ENCODE results near the gene UNC119B.
A peak's percentile ranks its signal among the peaks of the same experiment; 100 is the strongest.

UNC119B gene

GRCh38 chr12:120688527-120689071, 21.7 kb upstream of the UNC119B start:
- DNase-seq (ENCODE audit: low spot score), result no peak

DNA sequence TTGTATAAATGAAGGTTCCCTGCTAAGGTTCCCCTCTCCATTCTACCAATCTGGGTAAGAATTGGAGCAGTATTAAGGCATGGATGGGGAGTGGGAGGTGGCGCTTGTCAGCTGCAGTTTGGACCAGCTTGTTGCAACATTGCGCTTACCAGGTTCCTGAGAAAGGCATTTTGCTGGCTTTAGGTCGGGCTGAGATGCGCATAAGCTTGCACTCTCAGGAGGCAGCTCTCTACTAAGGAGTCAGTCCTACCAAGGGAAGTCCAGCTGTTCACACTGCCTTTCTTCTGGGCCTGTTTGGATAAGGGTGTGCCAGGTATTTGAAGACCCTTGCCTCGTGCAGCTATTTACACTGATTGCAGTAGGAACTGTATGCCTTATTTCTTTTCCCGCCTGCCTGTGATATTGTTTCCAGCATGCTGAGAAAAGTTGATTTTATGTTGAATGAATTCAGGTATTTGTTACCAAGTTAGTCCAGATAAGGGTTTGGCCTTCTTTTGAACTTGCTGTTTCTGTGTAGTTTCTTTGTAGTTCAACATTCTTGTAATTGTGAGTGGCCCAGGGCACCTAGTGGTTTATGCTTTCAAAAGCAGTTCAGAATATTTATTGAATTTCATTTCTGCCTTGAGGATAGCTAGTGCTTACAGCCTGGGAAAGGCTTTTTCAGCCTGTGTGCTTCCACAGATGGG, 20.7 kb upstream of the UNC119B start:
- DNase-seq (ENCODE audit: low spot score), result no peak

DNA sequence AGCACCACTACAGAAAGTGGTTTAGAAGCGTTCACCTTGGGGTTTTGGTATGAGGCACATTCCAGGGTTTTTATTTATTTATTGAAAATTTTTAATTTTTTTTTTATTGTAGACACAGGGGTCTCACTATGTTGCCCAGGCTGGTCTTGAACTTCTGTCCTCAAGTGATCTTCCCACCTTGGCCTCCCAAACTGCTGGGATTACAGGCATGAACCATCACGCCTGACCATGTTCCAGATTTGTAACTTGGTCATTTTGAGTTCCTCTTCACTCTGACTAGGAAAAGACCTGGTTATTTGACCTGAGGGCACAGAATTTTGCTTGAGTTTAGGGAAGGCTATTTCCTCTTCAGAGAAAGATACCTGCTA, 20.2 kb upstream of the UNC119B start:
- no peak for DNase-seq (ENCODE audit: low spot score)

GRCh38 chr12:120690978-120691377, 19.3 kb upstream of the UNC119B start:
- DNase-seq (ENCODE audit: low spot score), result no peak

DNA sequence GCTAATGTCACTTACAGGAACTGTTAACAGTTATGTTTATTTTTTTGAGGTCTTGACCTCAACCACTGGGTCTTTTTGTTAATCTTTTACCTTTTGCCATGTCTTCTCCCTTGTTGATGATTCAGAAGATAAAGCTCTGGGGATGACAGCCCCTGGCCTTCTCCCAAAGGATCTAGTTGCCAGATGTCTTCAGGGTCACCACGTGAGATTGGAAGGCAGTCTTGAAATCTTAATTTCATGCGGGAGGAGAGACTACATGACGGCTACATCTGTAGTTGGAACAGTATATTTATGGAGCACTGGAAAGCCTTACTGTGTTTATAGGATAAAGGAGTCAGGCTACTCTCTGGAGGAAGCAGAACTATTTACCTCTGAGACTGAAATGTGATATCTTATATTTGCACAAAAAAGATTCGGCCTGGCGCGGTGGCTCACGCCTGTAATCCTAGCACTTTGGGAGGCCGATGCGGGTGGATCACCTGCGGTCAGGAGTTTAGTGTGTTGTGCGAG, 17.7 kb upstream of the UNC119B start:
- DNase-seq (ENCODE audit: low spot score), result no peak

GRCh38 chr12:120693848-120694247, 16.4 kb upstream of the UNC119B start:
- DNase-seq (ENCODE audit: low spot score), result no peak

DNA sequence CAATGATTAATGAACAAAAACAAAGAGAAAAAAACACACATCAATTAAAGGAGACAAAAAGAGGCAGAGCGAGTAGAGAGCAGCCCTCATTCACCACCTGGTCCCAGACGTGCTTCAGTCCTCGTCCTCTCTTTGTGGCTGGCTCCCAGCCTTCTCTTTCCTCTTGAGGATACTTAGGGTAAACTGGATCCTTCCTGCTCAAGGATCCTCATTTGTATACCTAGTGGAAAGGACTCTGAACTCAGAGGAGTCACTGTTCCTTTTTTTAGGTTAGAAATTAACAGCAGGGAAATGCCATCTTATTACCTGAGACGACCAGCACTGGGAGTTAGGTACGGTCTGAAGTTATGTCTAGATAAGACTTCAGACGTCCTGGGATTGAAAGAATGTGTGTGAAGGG, 13.6 kb upstream of the UNC119B start:
- no peak for DNase-seq (ENCODE audit: low spot score)

GRCh38 chr12:120697344-120697743, 12.9 kb upstream of the UNC119B start:
- no peak for DNase-seq (ENCODE audit: low spot score)

- no peak for DNase-seq (ENCODE audit: low spot score)
Observed at GRCh38 chr12:120698665-120699064, 11.6 kb upstream of the UNC119B start.

DNA sequence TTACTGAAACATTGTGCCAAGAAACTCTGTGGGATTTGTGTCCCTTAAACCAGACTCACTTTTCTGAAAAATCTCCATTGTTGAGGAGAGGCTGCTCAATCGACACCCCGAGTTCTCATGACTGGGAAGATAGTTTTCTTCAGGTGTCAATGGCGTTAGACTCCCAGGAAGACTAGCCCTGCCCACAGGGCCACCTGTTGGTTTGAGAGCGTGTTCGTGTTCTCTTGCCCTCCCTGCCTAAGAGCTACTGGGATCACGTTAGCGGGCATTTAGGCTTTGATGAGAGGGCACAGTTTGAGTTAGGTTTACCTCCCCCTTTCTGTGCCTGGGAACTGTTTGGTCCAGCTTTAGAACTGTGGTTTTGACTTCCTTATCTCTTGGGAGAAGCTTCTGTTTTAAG, 10.7 kb upstream of the UNC119B start:
- DNase-seq (ENCODE audit: low spot score), result no peak

- DNase-seq (ENCODE audit: low spot score), result peak; percentile 46
Observed at GRCh38 chr12:120700886-120701285, 9.4 kb upstream of the UNC119B start.

DNA sequence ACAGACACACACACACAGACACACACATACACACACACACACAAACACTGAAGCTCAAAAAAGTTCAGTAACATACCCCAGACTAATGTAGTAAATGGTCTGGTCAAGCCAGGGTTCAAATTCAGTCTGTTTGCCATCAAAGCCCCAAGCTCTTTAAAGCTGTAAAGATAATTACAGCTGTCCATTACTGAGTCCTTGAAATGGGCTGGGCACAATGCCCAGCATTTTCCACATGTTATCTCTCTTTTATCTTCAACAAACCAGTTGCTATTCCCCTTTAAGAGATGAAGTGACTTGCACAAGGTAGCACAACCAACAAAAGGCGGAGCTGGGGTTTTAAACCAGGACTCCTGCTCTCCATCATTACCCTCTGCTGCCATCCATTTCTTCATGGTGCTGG, 7.6 kb upstream of the UNC119B start:
- no peak for DNase-seq (ENCODE audit: low spot score)

- DNase-seq (ENCODE audit: low spot score), result no peak
Observed at GRCh38 chr12:120703311-120703942, 6.8 kb upstream of the UNC119B start.

GRCh38 chr12:120705618-120706017, 4.6 kb upstream of the UNC119B start:
- DNase-seq (ENCODE audit: low spot score), result no peak

GRCh38 chr12:120706029-120706428, 4.2 kb upstream of the UNC119B start:
- DNase-seq (ENCODE audit: low spot score), result no peak

- DNase-seq (ENCODE audit: low spot score), result no peak
Observed at GRCh38 chr12:120708651-120709050, 1.6 kb upstream of the UNC119B start.

DNA sequence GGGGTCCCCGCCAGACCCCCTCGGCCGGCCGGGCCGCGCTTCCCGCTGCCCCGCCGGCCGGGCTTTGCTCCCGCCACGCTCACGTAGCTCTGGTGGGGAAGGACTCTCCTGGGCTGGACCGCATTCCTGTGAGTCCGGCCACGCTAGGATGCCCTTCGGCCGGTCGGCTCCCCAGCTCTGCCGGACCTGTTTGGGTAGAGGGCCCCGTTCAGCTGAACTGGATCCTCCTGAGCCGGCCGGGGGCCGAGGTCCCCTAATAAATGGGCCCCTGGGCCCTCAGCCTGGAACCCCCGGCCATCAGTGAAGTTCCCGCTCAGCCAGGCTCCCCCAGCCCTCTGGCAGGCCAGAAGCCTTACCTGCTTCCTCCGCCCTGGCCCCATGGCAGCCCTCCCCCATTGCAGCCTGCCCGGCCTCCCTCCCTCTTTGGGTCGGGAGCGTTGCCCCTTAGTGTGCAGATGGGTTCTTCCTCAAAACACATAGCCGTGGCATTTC, 593 bp downstream of the UNC119B start:
- DNase-seq (ENCODE audit: low spot score), result peak; percentile 51

DNA sequence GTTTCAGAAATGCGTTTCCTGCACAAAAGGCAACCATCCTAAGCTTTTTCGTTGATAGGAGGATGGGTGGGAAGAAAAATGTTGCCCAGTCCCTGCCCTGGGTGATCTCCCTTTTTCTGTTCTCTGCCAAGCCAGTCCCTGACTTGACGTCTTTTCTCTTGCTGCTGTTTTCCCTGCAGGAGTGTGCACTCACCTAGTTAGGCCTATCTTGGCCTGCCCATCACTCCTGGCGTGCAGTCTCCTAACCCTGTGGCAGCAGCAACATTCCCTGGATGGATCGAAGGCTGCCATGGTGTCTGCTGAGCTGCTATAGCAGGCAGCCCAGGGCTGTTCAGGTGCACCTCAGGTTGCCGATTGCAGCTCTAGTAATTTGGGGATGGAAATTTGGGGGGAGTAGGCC, 1.2 kb downstream of the UNC119B start:
- no peak for DNase-seq (ENCODE audit: low spot score)

- DNase-seq (ENCODE audit: low spot score), result no peak
Observed at GRCh38 chr12:120712610-120713009, 2.4 kb downstream of the UNC119B start.

DNA sequence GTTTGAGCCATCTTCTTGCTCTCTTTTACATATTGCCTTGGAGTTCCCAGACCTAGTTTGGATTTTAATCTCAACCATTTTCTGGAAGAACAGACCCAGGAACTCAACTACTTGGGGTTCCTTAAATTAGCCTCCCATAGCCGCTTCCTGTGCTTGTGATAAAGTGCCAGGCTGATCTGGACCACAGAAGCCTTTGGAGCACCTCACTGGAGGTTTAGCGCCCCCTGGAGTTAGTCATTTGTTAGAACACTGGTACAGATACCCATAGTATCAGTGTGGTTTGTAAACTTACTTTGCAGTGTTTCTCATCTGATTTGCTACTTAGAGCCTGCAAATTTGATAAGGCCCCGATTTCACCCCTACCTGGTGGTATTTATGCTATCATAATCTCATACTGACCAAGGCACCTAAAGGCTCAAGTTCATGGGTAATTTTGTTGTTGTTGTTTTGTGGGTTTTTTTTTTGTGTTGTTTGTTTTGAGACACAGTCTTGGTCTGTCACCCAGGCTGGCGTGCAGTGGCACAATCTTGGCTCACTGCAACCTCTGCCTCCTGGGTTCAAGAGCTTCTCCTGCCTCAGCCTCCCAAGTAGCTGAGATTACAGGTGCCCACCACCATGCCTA, 3.7 kb downstream of the UNC119B start:
- peak; percentile 75 for DNase-seq (ENCODE audit: low spot score)

- no peak for DNase-seq (ENCODE audit: low spot score)
Observed at GRCh38 chr12:120718055-120718454, 7.8 kb downstream of the UNC119B start.

DNA sequence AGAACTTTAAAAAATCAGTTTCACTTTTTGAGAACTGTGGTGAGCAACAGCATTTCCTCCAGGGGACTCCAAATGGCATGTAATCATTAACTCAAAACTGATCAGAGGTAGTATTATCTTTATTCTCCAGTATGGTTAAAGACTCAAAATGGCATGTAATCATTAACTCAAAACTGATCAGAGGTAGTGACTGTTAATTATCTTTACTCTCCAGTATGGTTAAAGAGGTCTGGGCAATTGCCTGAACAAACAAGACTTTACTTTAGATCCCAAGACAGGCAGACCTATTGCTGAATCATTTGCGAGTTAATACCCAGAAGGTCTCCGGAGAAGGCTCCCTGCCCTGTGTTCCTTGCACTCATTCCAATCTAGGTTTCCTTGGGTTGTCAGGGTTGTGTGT, 8.8 kb downstream of the UNC119B start:
- no peak for DNase-seq (ENCODE audit: low spot score)

Data from D341Med (cell line).